NCI-H1417 treated with DMSO at 0.1 percent for 48 hours (cell line): ENCODE data around the gene ABHD17C.
"Not testable (repeated sequence)": the region's sequence is repeated elsewhere in the genome, so short reads cannot be mapped to it uniquely, and the experiment has no call there.

Source experiments
- DNase-seq: peaks from one replicate; lab custom pipeline; 2025; lab: John Stamatoyannopoulos, UW

The ABHD17C gene

DNA sequence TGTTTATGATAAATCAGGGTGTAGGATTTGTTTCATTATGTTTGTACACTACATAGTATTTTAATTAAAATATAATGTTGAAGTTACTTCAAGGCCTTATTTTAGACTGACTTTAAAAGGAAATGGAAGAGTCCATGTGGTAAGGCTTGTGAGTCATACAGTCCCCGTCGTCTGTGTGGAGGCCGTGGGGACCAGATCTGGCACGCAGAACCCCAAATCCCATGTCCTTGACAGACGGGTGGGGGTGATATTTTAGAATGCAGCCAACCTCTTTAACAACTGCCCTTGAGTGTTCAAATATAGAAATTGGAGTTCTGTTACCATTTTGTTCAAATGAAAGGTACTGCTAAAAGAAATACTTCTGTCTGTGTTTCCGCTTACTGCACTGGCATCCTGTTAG, 35.8 kb downstream of the ABHD17C start:
- no peak for DNase-seq

DNA sequence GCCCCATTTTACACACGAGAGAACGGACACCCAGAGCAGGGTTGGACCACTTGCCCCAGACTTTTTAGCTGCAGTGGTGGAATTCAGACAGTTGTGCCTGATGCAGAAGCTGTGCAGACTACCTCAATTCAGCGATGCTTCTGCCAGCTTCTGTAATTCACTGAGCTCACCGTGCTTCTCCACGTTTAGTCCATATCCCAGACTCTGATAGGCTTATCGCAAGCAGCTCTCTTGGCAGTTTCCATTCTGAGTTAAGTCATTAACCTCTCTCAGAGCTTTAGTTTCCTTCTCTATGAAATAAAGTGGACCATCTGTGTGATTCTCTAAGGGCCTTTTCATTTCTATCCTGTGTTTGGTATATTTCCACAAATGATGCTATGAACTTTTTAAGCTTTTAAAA, 37.1 kb downstream of the ABHD17C start:
- DNase-seq: no peak

- no peak for DNase-seq
Observed at GRCh38 chr15:80732818-80733217, 37.7 kb downstream of the ABHD17C start.

- DNase-seq: no peak
Observed at GRCh38 chr15:80733460-80733859, 38.4 kb downstream of the ABHD17C start.

DNA sequence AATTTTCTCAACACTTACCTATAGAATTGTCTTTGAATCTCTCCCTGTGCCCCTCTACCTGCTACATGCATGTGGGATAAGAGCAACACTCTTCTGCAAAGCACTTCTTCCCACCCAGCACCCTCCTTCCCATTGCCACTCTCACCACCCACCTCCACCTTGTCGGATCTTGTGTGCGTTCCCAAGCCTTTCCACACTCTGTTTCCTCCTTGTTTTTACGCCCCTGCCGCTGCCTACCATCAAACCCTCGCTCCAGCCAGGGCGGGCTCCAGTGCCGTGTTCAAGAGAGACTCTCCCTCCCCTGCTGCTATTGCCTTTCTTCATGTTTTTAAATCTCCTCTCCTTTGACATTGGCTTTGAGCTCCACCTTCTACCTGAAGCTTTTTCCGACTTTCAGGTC, 40.2 kb downstream of the ABHD17C start:
- no peak for DNase-seq

GRCh38 chr15:80736560-80736959, 41.5 kb downstream of the ABHD17C start:
- DNase-seq: no peak

- no peak for DNase-seq
Observed at GRCh38 chr15:80739919-80740318, 44.8 kb downstream of the ABHD17C start.

- no peak for DNase-seq
Observed at GRCh38 chr15:80742081-80742480, 47.0 kb downstream of the ABHD17C start.

DNA sequence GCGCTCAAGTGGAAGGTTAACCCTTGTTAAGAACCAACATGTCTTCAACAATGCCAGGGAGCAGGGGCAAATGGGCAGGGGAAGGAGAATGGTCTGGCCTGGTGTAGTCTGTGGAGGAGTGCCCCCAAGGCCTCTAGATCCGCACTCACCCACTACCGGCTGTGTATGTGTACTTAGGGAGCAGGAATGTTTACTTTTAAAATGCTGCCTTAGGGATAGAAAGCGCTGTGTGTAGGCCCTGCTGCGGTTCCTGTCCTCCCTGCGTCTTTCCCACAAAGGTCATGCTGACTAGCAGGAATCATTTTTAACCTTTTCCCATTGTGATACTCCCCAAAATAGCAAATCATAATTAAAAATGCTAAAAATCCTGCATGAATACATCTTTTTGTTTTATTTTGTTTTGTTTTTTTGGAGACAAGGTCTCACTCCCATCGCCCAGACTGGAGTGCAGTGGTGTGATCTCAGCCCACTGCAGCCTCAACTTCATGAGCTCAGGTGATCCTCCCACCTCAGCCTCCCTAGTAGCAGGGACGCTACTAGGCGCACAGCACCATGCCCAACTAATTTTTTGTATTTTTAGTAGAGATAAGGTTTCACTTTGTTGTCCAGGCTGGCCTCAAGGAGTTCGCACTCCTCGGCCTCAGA, 48.2 kb downstream of the ABHD17C start:
- no peak for DNase-seq

DNA sequence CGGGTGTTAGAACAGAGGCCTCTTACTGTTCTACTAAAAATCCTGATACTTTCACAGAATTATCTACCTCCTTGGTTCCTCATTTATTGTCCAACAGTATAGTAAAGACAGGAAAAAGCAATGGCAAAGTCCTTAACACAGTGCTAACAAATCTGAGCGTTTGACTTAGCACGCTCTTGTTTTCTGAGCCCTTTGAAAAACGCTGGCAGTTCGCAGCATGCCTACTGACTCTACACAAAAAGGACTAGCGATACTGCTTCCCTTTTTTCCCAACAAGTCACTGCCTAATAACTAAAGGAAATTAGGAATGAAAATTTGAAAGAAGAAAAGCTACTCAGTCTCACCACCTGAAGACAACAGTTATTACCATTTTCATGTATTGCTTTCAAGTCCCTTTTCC, 49.3 kb downstream of the ABHD17C start:
- no peak for DNase-seq

GRCh38 chr15:80744826-80745225, 49.7 kb downstream of the ABHD17C start:
- no peak for DNase-seq

- no peak for DNase-seq
Observed at GRCh38 chr15:80745888-80746287, 50.8 kb downstream of the ABHD17C start.

GRCh38 chr15:80747317-80748053, 52.4 kb downstream of the ABHD17C start:
- DNase-seq: no peak

DNA sequence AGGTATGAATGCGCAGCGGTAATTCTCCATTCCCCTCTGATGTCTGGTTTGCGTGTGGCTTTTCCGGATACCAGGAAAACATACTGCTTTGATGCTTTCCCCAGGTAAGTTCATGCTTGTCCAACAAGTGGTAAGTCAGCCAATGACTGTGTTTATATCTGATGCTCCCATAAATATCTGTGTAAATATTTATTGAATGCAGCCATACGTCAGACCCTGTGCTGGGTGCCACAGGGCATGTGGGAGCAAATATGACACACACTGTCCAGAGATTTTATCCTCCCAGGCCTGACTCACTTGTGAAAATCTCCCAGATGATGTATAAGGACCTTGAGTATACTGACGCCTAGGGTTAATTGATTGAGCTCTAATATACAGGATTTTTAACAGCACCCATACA, 54.5 kb downstream of the ABHD17C start:
- DNase-seq: no peak

DNA sequence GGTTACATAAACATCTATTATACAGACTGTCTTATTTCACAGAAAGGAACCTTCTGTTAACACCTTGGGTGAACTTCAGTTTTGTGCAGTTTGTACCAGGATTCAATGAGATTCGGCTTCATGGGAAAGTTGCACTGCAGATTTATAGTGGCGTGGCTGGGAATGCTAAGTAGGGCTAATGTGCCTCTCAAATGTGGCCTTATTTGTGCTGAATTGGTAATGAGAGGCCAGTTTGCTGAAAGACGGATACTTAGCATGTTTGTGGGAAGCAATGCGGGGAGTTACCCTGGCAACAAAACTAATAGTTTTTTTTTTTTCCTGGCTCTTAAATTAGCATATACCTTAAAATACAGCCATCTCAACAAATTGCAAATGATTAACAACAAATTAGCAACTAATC, 55.5 kb downstream of the ABHD17C start:
- DNase-seq: no peak

DNA sequence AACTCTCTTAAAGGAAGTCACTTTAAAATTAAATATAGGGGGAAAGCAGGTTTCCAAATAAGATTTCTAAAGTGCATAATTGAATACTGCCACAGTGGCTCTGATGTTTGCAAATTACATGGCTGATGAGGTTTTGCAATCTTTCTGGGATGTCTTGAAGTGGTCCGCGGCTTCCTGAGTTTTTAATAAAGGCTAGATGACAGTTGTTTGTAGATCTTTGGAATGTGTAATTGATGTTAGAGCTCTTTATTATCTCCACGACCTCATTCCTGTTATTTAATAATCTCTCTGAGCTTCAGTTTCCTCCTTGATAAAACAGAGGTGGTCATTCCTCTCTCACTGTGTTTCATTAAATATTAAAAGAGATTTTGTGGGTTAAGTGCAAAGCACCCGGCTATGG, 57.1 kb downstream of the ABHD17C start:
- no peak for DNase-seq

- no peak for DNase-seq
Observed at GRCh38 chr15:80753161-80753560, 58.1 kb downstream of the ABHD17C start.

DNA sequence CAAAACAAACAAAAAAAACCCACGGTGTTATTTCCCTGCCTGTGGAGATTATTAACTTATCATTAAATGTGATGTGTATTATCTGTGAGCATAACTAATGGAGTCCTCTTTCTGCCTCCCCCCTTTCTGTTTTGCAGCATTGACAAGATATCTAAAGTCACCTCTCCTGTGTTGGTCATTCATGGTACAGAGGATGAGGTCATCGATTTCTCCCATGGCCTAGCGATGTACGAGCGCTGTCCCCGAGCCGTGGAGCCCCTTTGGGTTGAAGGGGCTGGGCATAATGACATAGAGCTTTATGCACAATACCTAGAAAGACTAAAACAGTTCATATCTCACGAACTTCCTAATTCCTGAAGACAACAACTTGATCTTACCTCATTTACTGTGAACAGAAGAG, 58.9 kb downstream of the ABHD17C start:
- no peak for DNase-seq

DNA sequence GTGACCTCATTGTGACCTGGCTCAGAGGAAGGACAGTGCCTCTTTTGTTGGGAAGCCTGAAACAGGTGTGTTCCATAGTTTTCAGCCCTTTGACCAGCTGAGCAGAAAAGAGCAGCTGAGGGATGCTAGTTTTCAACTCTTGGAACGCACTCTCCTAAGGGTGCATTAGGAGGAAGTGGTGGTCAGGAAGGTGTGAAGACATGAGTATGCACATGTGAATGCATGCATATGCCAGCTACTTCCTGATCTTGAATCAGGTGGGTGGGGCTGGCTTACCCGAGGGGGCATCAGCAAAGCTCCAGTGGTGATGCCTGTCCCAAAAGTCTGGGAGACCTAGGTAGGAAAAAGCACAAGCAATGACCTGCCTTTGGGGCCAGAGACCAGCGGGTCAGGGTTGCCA, 60.8 kb downstream of the ABHD17C start:
- no peak for DNase-seq

DNA sequence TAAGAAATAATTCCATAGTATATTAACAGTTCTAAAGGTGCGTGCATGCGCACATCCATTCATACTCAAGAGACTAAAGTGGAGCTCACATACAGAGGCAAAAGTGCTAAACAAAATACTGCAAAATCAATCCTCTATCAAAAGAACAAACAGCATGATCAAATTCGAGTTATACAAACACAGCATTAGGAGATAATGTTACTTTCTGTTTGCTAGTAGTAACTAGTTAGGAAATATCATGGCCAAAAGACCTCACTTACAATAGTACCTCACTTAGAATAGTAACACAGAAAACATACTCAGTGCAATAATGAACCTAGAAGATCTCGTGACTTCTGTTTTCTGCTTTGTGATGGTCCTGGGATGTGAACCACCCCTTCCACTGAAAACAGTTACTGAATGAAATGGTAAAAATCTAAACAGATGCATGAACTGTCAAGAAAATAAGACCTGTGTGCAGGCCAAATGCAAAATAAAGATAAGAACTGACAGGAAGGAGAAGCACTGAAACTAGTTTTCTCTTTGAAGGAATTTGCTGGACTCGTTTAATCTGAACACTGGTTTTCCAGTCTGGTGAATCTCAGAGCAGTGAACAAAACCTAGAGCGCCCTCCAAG, 63.1 kb downstream of the ABHD17C start:
- no peak for DNase-seq

- DNase-seq: no peak
Observed at GRCh38 chr15:80760960-80761359, 65.8 kb downstream of the ABHD17C start.

DNA sequence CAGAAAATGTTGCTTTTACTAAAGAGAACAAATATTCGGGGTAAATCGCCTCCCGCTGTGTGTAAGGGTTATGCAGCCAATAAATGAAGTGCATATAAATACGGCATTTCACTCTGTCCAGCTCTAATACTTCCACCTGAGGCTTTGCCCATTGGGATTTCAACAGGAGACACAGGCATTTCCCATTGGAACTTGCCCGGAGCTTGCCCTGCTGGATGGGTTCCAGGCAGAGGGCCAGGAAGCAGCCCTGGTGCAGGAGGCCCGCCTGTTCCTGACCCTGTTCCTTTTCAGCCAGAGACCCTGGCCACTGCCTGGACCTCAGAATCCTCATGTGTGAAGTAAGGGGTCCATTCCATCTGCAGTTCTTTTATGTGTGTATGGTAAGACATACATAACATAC, 66.6 kb downstream of the ABHD17C start:
- DNase-seq: no peak

GRCh38 chr15:80763235-80763634, 68.1 kb downstream of the ABHD17C start:
- DNase-seq: not testable (repeated sequence)

DNA sequence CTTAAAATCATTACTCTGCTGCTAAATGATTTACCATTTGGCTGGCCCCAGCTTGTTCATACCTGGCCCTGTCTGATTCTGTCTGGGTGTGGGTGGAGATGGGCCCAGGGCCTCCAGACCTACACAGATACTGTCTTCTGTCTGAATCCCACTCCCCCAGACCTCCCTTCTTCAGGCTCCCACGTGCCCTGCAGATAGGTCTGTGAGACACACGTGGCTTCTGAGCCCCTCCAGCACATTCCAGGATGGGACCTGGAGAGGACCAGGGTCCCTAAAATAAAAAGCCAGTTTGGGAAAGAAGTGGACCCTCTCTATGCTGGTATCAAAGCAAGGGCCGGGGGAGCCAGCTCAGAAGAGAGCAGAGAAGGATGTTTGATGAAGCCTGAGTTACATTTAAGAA, 69.4 kb downstream of the ABHD17C start:
- DNase-seq: no peak
